ENCODE results near the gene FURIN.
"Not testable (repeated sequence)": the region's sequence is repeated elsewhere in the genome, so short reads cannot be mapped to it uniquely, and the experiment has no call there.

Gene FURIN

GRCh38 chr15:90918034-90918788 lies 49.8 kb downstream of the FURIN start:
- no peak for DNase-seq

GRCh38 chr15:90918835-90919234 lies 50.4 kb downstream of the FURIN start:
- DNase-seq, result no peak

- DNase-seq, result no peak
Observed at GRCh38 chr15:90921887-90922286, 53.5 kb downstream of the FURIN start.

- not testable (repeated sequence) for DNase-seq
Observed at GRCh38 chr15:90922712-90923322, 54.4 kb downstream of the FURIN start.

GRCh38 chr15:90924375-90924774 lies 56.0 kb downstream of the FURIN start:
- no peak for DNase-seq

- not testable (repeated sequence) for DNase-seq
Observed at GRCh38 chr15:90926766-90927165, 58.4 kb downstream of the FURIN start.

GRCh38 chr15:90928106-90928505 lies 59.7 kb downstream of the FURIN start:
- not testable (repeated sequence) for DNase-seq

GRCh38 chr15:90929246-90930019 lies 61.0 kb downstream of the FURIN start:
- DNase-seq, result no peak

GRCh38 chr15:90930861-90931574 lies 62.6 kb downstream of the FURIN start:
- DNase-seq, result no peak

- no peak for DNase-seq
Observed at GRCh38 chr15:90931575-90931827, 63.1 kb downstream of the FURIN start.

- peak; percentile 91 for DNase-seq
Observed at GRCh38 chr15:90931828-90932659, 63.7 kb downstream of the FURIN start, which contains the start of gene HDDC3. HDDC3 (minus strand) TSS chr15:90932549; CDS start chr15:90932540, 9 bp downstream.

GRCh38 chr15:90932660-90932991 lies 64.2 kb downstream of the FURIN start:
- DNase-seq, result no peak

Data from CD4-positive, alpha-beta T cell treated with Interleukin-17A for 1 hour (primary cell).